PFSK-1 (cell line): ENCODE measurements around the gene NAV2.

Experiments used
- FOXP2 ChIP-seq: optimal IDR thresholded peaks from 2 replicates; pipeline ENCODE3; 2011; ENCODE audit warnings: borderline replicate concordance, control low read depth, inconsistent platforms; ENCODE audit not compliant: insufficient read depth; ENCODE audit errors: extremely low read length, extremely low read depth
- POLR2AphosphoS5 ChIP-seq: IDR thresholded peaks from 2 replicates; pipeline ENCODE4 v1.6.1; 2012; ENCODE audit warnings: low read depth, mild to moderate bottlenecking, control low read depth, low read length, moderate library complexity
- REST ChIP-seq, 2 experiments: IDR thresholded peaks; 2 replicates each; pipeline versions ENCODE4 v1.6.1 to v1.8.0; 2011 to 2012; ENCODE audit warnings: low read depth in 2 of 2, low read length in 2 of 2, control low read depth in 1 of 2, inconsistent platforms in 1 of 2, mild to moderate bottlenecking in 1 of 2, moderate library complexity in 1 of 2; ENCODE audit not compliant: insufficient read depth in 1 of 2
- SIN3A ChIP-seq: IDR thresholded peaks from 2 replicates; pipeline ENCODE4 v1.6.1; 2012; ENCODE audit warnings: mild to moderate bottlenecking, low read length, moderate library complexity, borderline replicate concordance; ENCODE audit not compliant: insufficient read depth
- TAF1 ChIP-seq: IDR thresholded peaks from 2 replicates; pipeline ENCODE4 v1.6.1; 2012; ENCODE audit warnings: low read length, control low read depth, borderline replicate concordance; ENCODE audit not compliant: insufficient read depth

NAV2 gene

DNA sequence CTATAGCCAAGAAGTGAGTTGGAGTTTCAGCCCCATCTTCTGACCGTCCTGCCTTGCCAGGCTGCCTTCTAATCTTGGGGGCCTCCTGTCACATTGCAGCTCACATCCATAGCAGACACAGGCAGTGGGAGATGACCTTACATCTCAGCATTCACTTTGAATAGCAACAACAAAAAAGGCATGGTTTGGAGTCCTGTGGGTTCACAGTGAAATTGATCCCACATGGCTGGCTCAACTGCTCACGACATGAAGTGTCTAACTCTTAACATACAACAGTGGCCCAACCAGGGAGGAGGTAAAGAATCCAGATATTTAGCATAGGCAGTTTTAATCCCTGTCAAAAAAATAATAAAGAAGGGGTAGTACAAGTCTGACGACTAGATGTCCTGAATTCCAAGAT is 409.5 kb downstream of the NAV2 start:
- TF ChIP-seq FOXP2 = no peak

- TF ChIP-seq POLR2AphosphoS5 (no peak), SIN3A (no peak), FOXP2 (no peak), TAF1 (no peak), REST (IDR thresholded peaks at IDR 0.05; ENCODE audit: insufficient read depth in 1 of 2, low read depth in 2 of 2, low read length in 2 of 2) (no peak)
Observed at GRCh38 chr11:20125927-20126326, 413.3 kb downstream of the NAV2 start.

- no peak for TF ChIP-seq REST (IDR thresholded peaks at IDR 0.05; ENCODE audit: insufficient read depth in 1 of 2, low read depth in 2 of 2, low read length in 2 of 2)
- no peak for TF ChIP-seq FOXP2
- no peak for TF ChIP-seq SIN3A
- TF ChIP-seq TAF1 = no peak
- TF ChIP-seq POLR2AphosphoS5 = no peak
Observed at GRCh38 chr11:20126724-20127123, 414.1 kb downstream of the NAV2 start.

- TF ChIP-seq TAF1 = no peak
Observed at GRCh38 chr11:20127671-20128527, 415.3 kb downstream of the NAV2 start.

DNA sequence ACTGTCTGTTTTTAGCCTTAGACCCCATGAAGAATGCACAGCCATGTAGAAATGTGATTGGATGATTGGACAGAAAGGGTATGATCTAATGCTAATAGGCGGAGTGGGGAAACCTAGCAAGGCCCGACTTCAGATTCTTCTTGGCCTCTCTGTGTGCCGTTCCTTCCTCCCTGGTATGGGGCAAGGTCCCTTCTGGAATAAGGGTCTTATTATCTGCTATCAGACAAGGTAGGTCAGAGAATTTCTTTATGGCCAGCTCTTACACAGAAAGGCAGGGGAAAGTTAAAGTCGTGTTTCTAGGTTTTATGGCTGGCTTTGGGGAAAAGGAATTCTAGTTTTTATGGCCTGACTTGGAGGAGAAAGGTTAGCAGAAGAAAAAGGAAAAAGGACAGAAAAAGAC is 417.0 kb downstream of the NAV2 start:
- no peak for TF ChIP-seq FOXP2
- no peak for TF ChIP-seq SIN3A
- no peak for TF ChIP-seq TAF1
- no peak for TF ChIP-seq POLR2AphosphoS5
- TF ChIP-seq REST (IDR thresholded peaks at IDR 0.05; ENCODE audit: insufficient read depth in 1 of 2, low read depth in 2 of 2, low read length in 2 of 2) = no peak

- TF ChIP-seq TAF1 = no peak
- no peak for TF ChIP-seq REST (IDR thresholded peaks at IDR 0.05; ENCODE audit: insufficient read depth in 1 of 2, low read depth in 2 of 2, low read length in 2 of 2)
- no peak for TF ChIP-seq SIN3A
- TF ChIP-seq POLR2AphosphoS5 = no peak
- no peak for TF ChIP-seq FOXP2
Observed at GRCh38 chr11:20131788-20132666, 419.4 kb downstream of the NAV2 start.
